Measurements from ENCODE around the gene DYNLRB1. TPM values are rescaled to one million over a fixed set of nuclear protein-coding genes. Genes with fewer than 3 reads are reported as not detected.

DYNLRB1 gene
- total RNA-seq, 1 donor from 2014 or later = 18.8 TPM

GRCh38 chr20:34579191-34579978 is 63.2 kb downstream of the DYNLRB1 start:
- DNase-seq = peak; percentile 41

- no peak for DNase-seq
These were observed 64.0 kb downstream of the DYNLRB1 start for GRCh38 chr20:34579979-34580940.

- no peak for DNase-seq
These were observed 65.3 kb downstream of the DYNLRB1 start for GRCh38 chr20:34581341-34582184.

GRCh38 chr20:34582221-34582620 is 66.0 kb downstream of the DYNLRB1 start:
- DNase-seq = no peak

- DNase-seq = no peak
These were observed 66.7 kb downstream of the DYNLRB1 start for GRCh38 chr20:34582911-34583310.

- no peak for DNase-seq
These were observed 67.3 kb downstream of the DYNLRB1 start for GRCh38 chr20:34583544-34583943.

GRCh38 chr20:34585019-34585418 is 68.8 kb downstream of the DYNLRB1 start:
- no peak for DNase-seq

- DNase-seq = no peak
These were observed 70.4 kb downstream of the DYNLRB1 start for GRCh38 chr20:34586488-34587163.

Small RNA genes within 50 kb of the gene (small RNA-seq; reads per million reads assigned to genes)
- gene RF00019 (ENCODE audit: low replicate concordance) = not detected

Other genes starting within 250 kb of the DYNLRB1 start
- 73.4 TPM for gene AHCY, start 213.1 kb upstream of the DYNLRB1 start, total RNA-seq
- gene ITCH, start 153.1 kb upstream of the DYNLRB1 start, total RNA-seq = 76.5 TPM
- 23.8 TPM for gene MAP1LC3A, start 42.3 kb downstream of the DYNLRB1 start, total RNA-seq
- gene PIGU, start 160.7 kb downstream of the DYNLRB1 start, total RNA-seq = 8.8 TPM
- gene TP53INP2, start 187.9 kb downstream of the DYNLRB1 start, total RNA-seq = 10.4 TPM